B cell (primary cell): ENCODE data around the gene LUZP1. TPM values are rescaled to one million over a fixed set of nuclear protein-coding genes. Genes with fewer than 3 reads are reported as not detected.

Experiments
- ATAC-seq: fragments of 200-7000 bp; cut with Tn5 transposase; one replicate; pipeline ENCODE4 v1.10.0; 2021; ENCODE audit warnings: low read depth, mild to moderate bottlenecking, moderate number of reproducible peaks, moderate library complexity
- CTCF ChIA-PET: fragments of 350-600 bp; sonication (Branson Sonifier 250); formaldehyde crosslinking; loops from one replicate; lab custom pipeline; 2021; ENCODE audit warnings: antibody characterized with exemption, inconsistent platforms; lab: Charles Lee
- POLR2A ChIA-PET: fragments of 350-600 bp; sonication (Branson Sonifier 250); formaldehyde crosslinking; loops from one replicate; lab custom pipeline; 2021; ENCODE audit warnings: antibody characterized with exemption; lab: Charles Lee
- DNase-seq: peaks from one replicate; pipeline ENCODE4 v3.0.0; 2013
- H2AFZ ChIP-seq: 2 replicates; pipeline ENCODE4 v1.6.1; 2012; ENCODE audit warnings: mild to moderate bottlenecking, low read depth, low read length; ENCODE audit not compliant: insufficient read depth, poor library complexity, severe bottlenecking
- H3K27ac ChIP-seq, 2 donors: 1 replicate in 1 of 2; 2 replicates in 1 of 2; pipeline ENCODE4 v1.5.1; 2012 to 2013; ENCODE audit warnings: low read length in 2 of 2, mild to moderate bottlenecking in 2 of 2, moderate library complexity in 1 of 2
- H3K27me3 ChIP-seq, 4 experiments: fragments of 200-600 bp in 1 of 4; sonication (generic) in 1 of 4; replicated peaks in 1 of 4; 1 replicate in 2 of 4; 2 replicates in 2 of 4; pipeline versions ENCODE4 v1.6.1 to v1.7.0; 2013 to 2016; ENCODE audit warnings: low read length in 3 of 4, mild to moderate bottlenecking in 2 of 4, mixed read lengths in 1 of 4, moderate library complexity in 1 of 4; ENCODE audit not compliant: insufficient read depth in 4 of 4, control insufficient read depth in 3 of 4; ENCODE audit errors: control extremely low read depth in 1 of 4
- H3K36me3 ChIP-seq, 2 experiments: replicated peaks in 1 of 2; 1 replicate in 1 of 2; 2 replicates in 1 of 2; pipeline versions ENCODE4 v1.6.1 to v1.7.1; 2013; ENCODE audit warnings: low read length in 1 of 2; ENCODE audit not compliant: insufficient read depth in 2 of 2, control insufficient read depth in 1 of 2; ENCODE audit errors: control extremely low read depth in 1 of 2, extremely low read depth in 1 of 2
- H3K4me1 ChIP-seq, 2 donors: fragments of 200-600 bp in 1 of 2; sonication (generic) in 1 of 2; 1 replicate in 1 of 2; 2 replicates in 1 of 2; pipeline versions ENCODE4 v1.5.1 to v1.6.1; 2013 to 2017; ENCODE audit warnings: low read length in 2 of 2; ENCODE audit not compliant: control insufficient read depth in 2 of 2, insufficient read depth in 2 of 2
- H3K4me2 ChIP-seq: replicated peaks from 2 replicates; pipeline ENCODE3; 2012; ENCODE audit warnings: mild to moderate bottlenecking, low read depth, low read length; ENCODE audit not compliant: poor library complexity, severe bottlenecking
- H3K4me3 ChIP-seq, 5 experiments: fragments of 200-600 bp in 1 of 5; sonication (generic) in 1 of 5; 1 replicate in 3 of 5; 2 replicates in 2 of 5; pipeline versions ENCODE4 v1.5.1 to v1.7.0; 2011 to 2016; ENCODE audit warnings: low read length in 4 of 5, mild to moderate bottlenecking in 4 of 5, low read depth in 2 of 5, control low read depth in 1 of 5, moderate library complexity in 1 of 5; ENCODE audit not compliant: insufficient read depth in 1 of 5; ENCODE audit errors: control extremely low read depth in 1 of 5, extremely low read depth in 1 of 5
- H3K79me2 ChIP-seq: fragments of 200-600 bp; sonication (generic); one replicate; pipeline ENCODE4 v1.6.0; 2016; ENCODE audit warnings: low read length; ENCODE audit not compliant: control insufficient read depth, insufficient read depth
- H3K9ac ChIP-seq: fragments of 200-600 bp; sonication (generic); 2 replicates; pipeline ENCODE4 v1.6.1; 2017; ENCODE audit warnings: mild to moderate bottlenecking, low read length, moderate library complexity
- H3K9me3 ChIP-seq, 3 donors: one replicate each; pipeline versions ENCODE4 v1.6.1 to v1.7.1; 2013; ENCODE audit warnings: low read length in 2 of 3; ENCODE audit not compliant: control insufficient read depth in 2 of 3, insufficient read depth in 1 of 3; ENCODE audit errors: control extremely low read depth in 1 of 3
- H4K20me1 ChIP-seq: 2 replicates; pipeline ENCODE4 v1.6.0; 2012; ENCODE audit warnings: mild to moderate bottlenecking, low read length; ENCODE audit not compliant: insufficient read depth, control insufficient read depth, poor library complexity, severe bottlenecking
- H3K27ac Mint-ChIP-seq: one replicate; pipeline ENCODE4 v1.8.0; 2021; ENCODE audit warnings: mixed read lengths
- H3K27me3 Mint-ChIP-seq: one replicate; pipeline ENCODE4 v1.8.0; 2021; ENCODE audit warnings: mixed read lengths
- H3K4me1 Mint-ChIP-seq: one replicate; pipeline ENCODE4 v1.8.0; 2021; ENCODE audit warnings: mixed read lengths
- H3K4me3 Mint-ChIP-seq: one replicate; pipeline ENCODE4 v1.8.0; 2021; ENCODE audit warnings: mixed read lengths
- H3K9me3 Mint-ChIP-seq: one replicate; pipeline ENCODE4 v1.8.0; 2022; ENCODE audit warnings: mixed read lengths; ENCODE audit not compliant: insufficient read depth
- EZH2 ChIP-seq: IDR thresholded peaks from 2 replicates; pipeline ENCODE4 v1.6.1; 2012; ENCODE audit warnings: borderline replicate concordance, low read depth, mild to moderate bottlenecking, moderate library complexity, low read length; ENCODE audit not compliant: insufficient read depth, poor library complexity, severe bottlenecking
- WGBS: methylation state at CpG from one replicate; pipeline ENCODE4 v1.1.5; 2013; ENCODE audit warnings: missing lambda C conversion rate; ENCODE audit not compliant: insufficient coverage; 5-methylcytosine and 5-hydroxymethylcytosine counted together
- intact Hi-C: fragments of 100-400 bp; cut with micrococcal nuclease; formaldehyde crosslinking; loops from one replicate; pipeline ENCODE4 v1.10.0; 2022
- polyA plus RNA-seq: library from polyadenylated mRNA; depleted of rRNA; stranded (reverse); fragments of >200 nt; gene quantifications from 2 replicates; pipeline ENCODE4 v1.2.3, GENCODE V29; 2012
- total RNA-seq, 2 donors: library from RNA; stranded (reverse); fragments of 120-200 nt in 1 of 2; gene quantifications; 1 replicate in 1 of 2; 2 replicates in 1 of 2; pipeline versions ENCODE4 v1.2.3 to v1.2.4, GENCODE V29; 2013 to 2022
- TF ChIP-seq, protein P1 (sequence below): fragments of 200-600 bp; IDR thresholded peaks from one replicate; pipeline ENCODE4 v1.8.0; 2022; ENCODE audit warnings: antibody characterized with exemption, mild to moderate bottlenecking

The LUZP1 gene
- total and polyA plus RNA-seq, 2 donors (not counting 1 experiment from before 2014, with no cell fraction given): 2.0 to 12.9 TPM

DNA sequence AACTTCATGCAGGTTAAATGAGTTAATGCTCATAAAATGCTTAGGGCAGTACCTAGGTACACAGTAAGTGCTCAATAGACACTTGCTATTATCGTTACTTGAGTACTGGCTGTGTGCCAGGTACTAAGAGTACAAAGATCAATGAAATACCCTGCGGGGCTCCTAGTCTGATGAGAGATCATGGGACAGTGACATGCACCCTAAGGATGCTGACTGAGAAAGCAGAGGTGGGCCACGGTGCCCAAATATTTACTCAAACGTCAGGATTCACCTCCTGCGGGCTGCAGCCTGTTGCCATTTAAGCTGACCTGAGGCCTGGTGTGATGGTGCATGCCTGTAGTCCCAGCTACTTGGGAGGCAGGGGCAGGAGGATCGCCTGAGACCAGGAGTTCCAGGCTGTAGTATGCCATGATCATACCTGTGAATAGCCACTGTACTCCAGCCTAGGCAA lies 19.8 kb upstream of the LUZP1 start:
- no peak overlapping the region for H3K4me3 ChIP-seq
- ChIA-PET POLR2A (no interaction called here), CTCF (interaction anchor here (18.4 kb wide), 1 partner anchor 94 kb away, joined by 884 read pairs; no protein-coding TSS in a partner anchor)
- H3K4me3 Mint-ChIP-seq: no peak overlapping the region
- peaks cover 18% of the 10 kb centered on the region for H3K27me3 Mint-ChIP-seq
- no peaks in the 10 kb centered on the region for H3K9me3 Mint-ChIP-seq
- H3K36me3 ChIP-seq: no peaks in the 10 kb centered on the region
- intact Hi-C loops: loop anchor here (10.0 kb wide), 1 partner anchor 484 kb away; no protein-coding TSS in a partner anchor
- DNase-seq (no peak), ATAC-seq (no peak)
- TF ChIP-seq, protein P1, sequence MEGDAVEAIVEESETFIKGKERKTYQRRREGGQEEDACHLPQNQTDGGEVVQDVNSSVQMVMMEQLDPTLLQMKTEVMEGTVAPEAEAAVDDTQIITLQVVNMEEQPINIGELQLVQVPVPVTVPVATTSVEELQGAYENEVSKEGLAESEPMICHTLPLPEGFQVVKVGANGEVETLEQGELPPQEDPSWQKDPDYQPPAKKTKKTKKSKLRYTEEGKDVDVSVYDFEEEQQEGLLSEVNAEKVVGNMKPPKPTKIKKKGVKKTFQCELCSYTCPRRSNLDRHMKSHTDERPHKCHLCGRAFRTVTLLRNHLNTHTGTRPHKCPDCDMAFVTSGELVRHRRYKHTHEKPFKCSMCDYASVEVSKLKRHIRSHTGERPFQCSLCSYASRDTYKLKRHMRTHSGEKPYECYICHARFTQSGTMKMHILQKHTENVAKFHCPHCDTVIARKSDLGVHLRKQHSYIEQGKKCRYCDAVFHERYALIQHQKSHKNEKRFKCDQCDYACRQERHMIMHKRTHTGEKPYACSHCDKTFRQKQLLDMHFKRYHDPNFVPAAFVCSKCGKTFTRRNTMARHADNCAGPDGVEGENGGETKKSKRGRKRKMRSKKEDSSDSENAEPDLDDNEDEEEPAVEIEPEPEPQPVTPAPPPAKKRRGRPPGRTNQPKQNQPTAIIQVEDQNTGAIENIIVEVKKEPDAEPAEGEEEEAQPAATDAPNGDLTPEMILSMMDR: no peak
- TF ChIP-seq EZH2: no peak
- H3K4me1 ChIP-seq: peaks cover 3 to 8% of the 10 kb centered on the region in 2 donors
- H3K79me2 ChIP-seq: no peaks in the 10 kb centered on the region
- H3K4me2 ChIP-seq: no peak overlapping the region
- no peak overlapping the region for H3K27ac ChIP-seq
- H2AFZ ChIP-seq: no peak overlapping the region
- H3K9ac ChIP-seq: no peak overlapping the region
- no peaks in the 10 kb centered on the region for H3K9me3 ChIP-seq
- WGBS: 96% methylated on average over 6 of the region's 6 CpGs
- H3K27ac Mint-ChIP-seq: no peak overlapping the region
- H3K4me1 Mint-ChIP-seq: peaks cover 4% of the 10 kb centered on the region
- H4K20me1 ChIP-seq: no peaks in the 10 kb centered on the region
- H3K27me3 ChIP-seq: no peaks in the 10 kb centered on the region

DNA sequence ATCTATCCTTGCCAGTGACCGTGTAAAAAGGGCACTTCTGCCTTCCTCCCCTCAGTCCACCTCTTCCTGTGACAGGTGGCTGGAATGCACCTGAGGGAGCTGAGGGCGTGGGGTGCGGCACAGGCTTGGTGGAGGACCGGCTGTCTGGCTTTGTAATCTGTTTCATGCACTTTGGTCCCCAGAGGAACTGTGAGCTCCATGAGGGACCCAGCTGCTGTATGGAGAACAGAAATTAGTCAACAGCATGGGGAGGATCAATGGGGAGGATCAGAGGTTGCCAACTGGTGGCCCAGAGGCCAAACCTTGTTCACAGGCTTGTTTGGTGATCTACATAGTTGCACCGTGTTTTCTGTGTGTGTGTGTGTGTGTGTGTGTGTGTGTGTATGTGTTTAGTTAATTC lies 19.0 kb upstream of the LUZP1 start:
- H3K79me2 ChIP-seq: no peaks in the 10 kb centered on the region
- H3K27ac ChIP-seq: no peak overlapping the region
- H3K27me3 ChIP-seq: peaks cover 0 to 2% (median 0%) of the 10 kb centered on the region in 4 experiments
- intact Hi-C loops: loop anchor here (10.0 kb wide), 1 partner anchor 483 kb away; no protein-coding TSS in a partner anchor
- ChIA-PET POLR2A (no interaction called here), CTCF (interaction anchor here (5.3 to 18.4 kb wide), 3 partner anchors 77 to 212 kb away, joined by 38 to 884 read pairs (median 103); partner anchors contain the start of gene LACTBL1)
- H3K4me3 Mint-ChIP-seq: no peak overlapping the region
- peaks cover 3 to 8% of the 10 kb centered on the region in 2 donors for H3K4me1 ChIP-seq
- no peak overlapping the region for H3K9ac ChIP-seq
- peaks cover 4% of the 10 kb centered on the region for H3K4me1 Mint-ChIP-seq
- H3K36me3 ChIP-seq: no peaks in the 10 kb centered on the region
- H3K27me3 Mint-ChIP-seq: peaks cover 11% of the 10 kb centered on the region
- no peak overlapping the region for H3K27ac Mint-ChIP-seq
- DNase-seq (no peak), ATAC-seq (no peak)
- no peak overlapping the region for H3K4me2 ChIP-seq
- H4K20me1 ChIP-seq: no peaks in the 10 kb centered on the region
- TF ChIP-seq EZH2: no peak
- TF ChIP-seq, protein P1: no peak
- H3K9me3 Mint-ChIP-seq: no peaks in the 10 kb centered on the region
- WGBS: 82% methylated on average over 3 of the region's 5 CpGs
- no peaks in the 10 kb centered on the region for H3K9me3 ChIP-seq
- H3K4me3 ChIP-seq: no peak overlapping the region
- no peak overlapping the region for H2AFZ ChIP-seq
